CD14-positive monocyte (primary cell): ENCODE data around the gene WFDC1. TPM values are rescaled to one million over a fixed set of nuclear protein-coding genes. Genes with fewer than 3 reads are reported as not detected.

Source experiments
- DNase-seq, 3 donors: peaks; one replicate each; pipeline ENCODE4 v3.0.0-alpha.2; 2011 to 2022
- H2AFZ ChIP-seq: 2 replicates; pipeline ENCODE4 v1.6.0; 2012; ENCODE audit warnings: mild to moderate bottlenecking, low read depth, low read length, inconsistent platforms; ENCODE audit not compliant: insufficient read depth, poor library complexity, severe bottlenecking
- H3K27ac ChIP-seq, 2 donors: 1 replicate in 1 of 2; 2 replicates in 1 of 2; pipeline ENCODE4 v1.5.1; 2012 to 2013; ENCODE audit warnings: low read length in 2 of 2, control low read depth in 1 of 2, inconsistent platforms in 1 of 2, low read depth in 1 of 2, mild to moderate bottlenecking in 1 of 2
- H3K27me3 ChIP-seq, 2 donors: one replicate each; pipeline versions ENCODE4 v1.6.0 to v1.6.1; 2011 to 2013; ENCODE audit warnings: low read length in 2 of 2; ENCODE audit not compliant: control insufficient read depth in 2 of 2, insufficient read depth in 2 of 2
- H3K36me3 ChIP-seq, 2 donors: replicated peaks in 1 of 2; 1 replicate in 1 of 2; 2 replicates in 1 of 2; pipeline versions ENCODE4 v1.5.1 to v1.6.1; 2012 to 2013; ENCODE audit warnings: low read length in 2 of 2, control low read depth in 1 of 2, inconsistent platforms in 1 of 2, mild to moderate bottlenecking in 1 of 2; ENCODE audit not compliant: insufficient read depth in 2 of 2, control insufficient read depth in 1 of 2
- H3K4me1 ChIP-seq, 2 donors: 1 replicate in 1 of 2; 2 replicates in 1 of 2; pipeline versions ENCODE4 v1.5.1 to v1.6.1; 2012 to 2013; ENCODE audit warnings: low read length in 2 of 2, control low read depth in 1 of 2, inconsistent platforms in 1 of 2, mild to moderate bottlenecking in 1 of 2, moderate library complexity in 1 of 2; ENCODE audit not compliant: insufficient read depth in 2 of 2, control insufficient read depth in 1 of 2
- H3K4me2 ChIP-seq: replicated peaks from 2 replicates; pipeline ENCODE3; 2012; ENCODE audit warnings: low read length, moderate library complexity, mild to moderate bottlenecking; ENCODE audit not compliant: poor library complexity, severe bottlenecking; ENCODE audit errors: extremely low read depth
- H3K4me3 ChIP-seq, 3 experiments: fragments of 200-600 bp in 1 of 3; sonication (generic) in 1 of 3; replicated peaks in 1 of 3; 1 replicate in 2 of 3; 2 replicates in 1 of 3; pipeline ENCODE4 v1.5.1; 2011 to 2013; ENCODE audit warnings: low read length in 3 of 3, mild to moderate bottlenecking in 3 of 3, control low read depth in 2 of 3, low read depth in 2 of 3, inconsistent platforms in 1 of 3, moderate library complexity in 1 of 3
- H3K79me2 ChIP-seq: 2 replicates; pipeline ENCODE4 v1.6.0; 2012; ENCODE audit warnings: mild to moderate bottlenecking, control low read depth, inconsistent platforms, low read length, moderate library complexity; ENCODE audit not compliant: insufficient read depth
- H3K9ac ChIP-seq: 2 replicates; pipeline ENCODE4 v1.6.0; 2017; ENCODE audit warnings: low read length, mild to moderate bottlenecking; ENCODE audit not compliant: insufficient read depth, poor library complexity, severe bottlenecking
- H3K9me3 ChIP-seq, 2 donors: replicated peaks in 1 of 2; 1 replicate in 1 of 2; 2 replicates in 1 of 2; pipeline versions ENCODE4 v1.5.1 to v1.6.1; 2012 to 2013; ENCODE audit warnings: low read length in 2 of 2, control low read depth in 1 of 2; ENCODE audit not compliant: control insufficient read depth in 1 of 2, insufficient read depth in 1 of 2
- H4K20me1 ChIP-seq: 2 replicates; pipeline ENCODE4 v1.6.0; 2012; ENCODE audit warnings: mild to moderate bottlenecking, low read length, control low read depth, moderate library complexity; ENCODE audit not compliant: insufficient read depth
- H3K27ac Mint-ChIP-seq, 7 donors: one replicate each; pipeline ENCODE4 v1.8.0; 2020; ENCODE audit warnings: mild to moderate bottlenecking in 7 of 7, mixed read lengths in 7 of 7, moderate library complexity in 6 of 7, inconsistent platforms in 2 of 7
- H3K27me3 Mint-ChIP-seq, 3 donors: one replicate each; pipeline ENCODE4 v1.8.0; 2021 to 2022; ENCODE audit warnings: low read depth in 3 of 3, mild to moderate bottlenecking in 3 of 3, mixed read lengths in 3 of 3, moderate library complexity in 3 of 3, inconsistent platforms in 1 of 3
- H3K36me3 Mint-ChIP-seq, 2 donors: one replicate each; pipeline ENCODE4 v1.8.0; 2020; ENCODE audit warnings: mixed read lengths in 2 of 2, inconsistent platforms in 1 of 2, mild to moderate bottlenecking in 1 of 2
- H3K4me1 Mint-ChIP-seq: one replicate; pipeline ENCODE4 v1.8.0; 2020; ENCODE audit warnings: mild to moderate bottlenecking, mixed read lengths
- H3K4me3 Mint-ChIP-seq, 2 donors: one replicate each; pipeline ENCODE4 v1.8.0; 2020; ENCODE audit warnings: mild to moderate bottlenecking in 2 of 2, mixed read lengths in 2 of 2, moderate library complexity in 1 of 2
- H3K9me3 Mint-ChIP-seq, 7 donors: one replicate each; pipeline ENCODE4 v1.8.0; 2020 to 2022; ENCODE audit warnings: mixed read lengths in 7 of 7, mild to moderate bottlenecking in 6 of 7, moderate library complexity in 6 of 7, inconsistent platforms in 2 of 7
- CTCF ChIP-seq: fragments of 200-600 bp; IDR thresholded peaks from one replicate; pipeline ENCODE4 v1.8.0; 2022; ENCODE audit warnings: antibody characterized with exemption, mild to moderate bottlenecking
- WGBS: methylation state at CpG from one replicate; pipeline ENCODE4 v1.1.5; 2013; ENCODE audit warnings: missing lambda C conversion rate; ENCODE audit not compliant: insufficient coverage; 5-methylcytosine and 5-hydroxymethylcytosine counted together
- intact Hi-C, 2 donors: fragments of 100-400 bp; cut with micrococcal nuclease; formaldehyde crosslinking; loops; one replicate each; pipeline versions ENCODE4 v1.15.0 to v1.15.1; 2023
- polyA plus RNA-seq, 3 donors: library from polyadenylated mRNA; depleted of rRNA in 1 of 3; unstranded in 2 of 3; stranded (reverse) in 1 of 3; fragments of 300-500 nt in 2 of 3; fragments of >200 nt in 1 of 3; fragmentation: Illumina TruSeq in 2 of 3; gene quantifications; 1 replicate in 2 of 3; 2 replicates in 1 of 3; pipeline ENCODE4 v1.2.3, GENCODE V29; 2012 to 2021

WFDC1 gene
- polyA plus RNA-seq, 3 donors: not detected

- Histone ChIP-seq H3K27me3 (no peaks in the 10 kb centered on the region), H4K20me1 (no peaks in the 10 kb centered on the region), H2AFZ (no peak overlapping the region), H3K4me3 (no peak overlapping the region), H3K4me1 (no peaks in the 10 kb centered on the region), H3K79me2 (no peaks in the 10 kb centered on the region), H3K9me3 (no peaks in the 10 kb centered on the region), H3K36me3 (no peaks in the 10 kb centered on the region), H3K4me2 (no peak overlapping the region), H3K27ac (no peak overlapping the region), H3K9ac (no peak overlapping the region)
- no peak overlapping the region for H3K27ac Mint-ChIP-seq
- H3K4me1 Mint-ChIP-seq: no peaks in the 10 kb centered on the region
- TF ChIP-seq CTCF: no peak
- H3K27me3 Mint-ChIP-seq: peaks cover 0 to 4% (median 4%) of the 10 kb centered on the region in 3 donors
- no peak overlapping the region for H3K4me3 Mint-ChIP-seq
- no peak for DNase-seq
- 100% methylated on average over 6 of the region's 8 CpGs for WGBS
- no peaks in the 10 kb centered on the region for H3K36me3 Mint-ChIP-seq
- no peaks in the 10 kb centered on the region for H3K9me3 Mint-ChIP-seq
- intact Hi-C loops: no loop called here
These were observed 34.3 kb downstream of the WFDC1 start for GRCh38 chr16:84329016-84329415.

GRCh38 chr16:84329843-84330684 lies 35.4 kb downstream of the WFDC1 start:
- peaks cover 0 to 3% (median 0%) of the 10 kb centered on the region in 7 donors for H3K9me3 Mint-ChIP-seq
- H3K79me2 ChIP-seq: no peaks in the 10 kb centered on the region
- H3K27me3 Mint-ChIP-seq: peaks cover 0 to 7% (median 4%) of the 10 kb centered on the region in 3 donors
- no peaks in the 10 kb centered on the region for H3K36me3 Mint-ChIP-seq
- H3K4me3 Mint-ChIP-seq: no peak overlapping the region
- H3K36me3 ChIP-seq: no peaks in the 10 kb centered on the region
- H3K4me1 ChIP-seq: no peaks in the 10 kb centered on the region
- no peak overlapping the region for H3K9ac ChIP-seq
- no peaks in the 10 kb centered on the region for H4K20me1 ChIP-seq
- TF ChIP-seq CTCF: no peak
- intact Hi-C loops: no loop called here
- H3K9me3 ChIP-seq: no peaks in the 10 kb centered on the region
- H3K4me2 ChIP-seq: no peak overlapping the region
- no peak overlapping the region for H3K27ac ChIP-seq
- H3K27me3 ChIP-seq: no peaks in the 10 kb centered on the region
- WGBS: 89% methylated on average over 10 of the region's 18 CpGs
- no peaks in the 10 kb centered on the region for H3K4me1 Mint-ChIP-seq
- no peak overlapping the region for H2AFZ ChIP-seq
- no peak for DNase-seq
- H3K4me3 ChIP-seq: no peak overlapping the region
- H3K27ac Mint-ChIP-seq: no peak overlapping the region
